K562 (cell line): Measurements from ENCODE around the gene FAM83E. TPM values are rescaled to one million over a fixed set of nuclear protein-coding genes. Genes with fewer than 3 reads are reported as not detected.

Experiments
- ATF3 ChIP-seq, 2 experiments: fragments of 450-650 bp in 1 of 2; sonication (generic) in 1 of 2; formaldehyde crosslinking in 1 of 2; IDR thresholded peaks in 1 of 2; conservative IDR thresholded peaks in 1 of 2; 2 replicates each; pipeline versions ENCODE4 v1.6.1 to v1.8.1; 2016 to 2023; ENCODE audit warnings: mild to moderate bottlenecking in 2 of 2, moderate library complexity in 2 of 2, inconsistent platforms in 1 of 2, missing genetic modification reagents in 1 of 2
- CREB1 ChIP-seq, 2 experiments: sonication (generic) in 1 of 2; formaldehyde crosslinking in 1 of 2; IDR thresholded peaks; 2 replicates each; pipeline versions ENCODE4 v1.6.1 to v1.8.0; 2012 to 2022; ENCODE audit warnings: inconsistent platforms in 1 of 2, mild to moderate bottlenecking in 1 of 2, missing genetic modification reagents in 1 of 2, moderate library complexity in 1 of 2
- CREB5 ChIP-seq: fragments of 250-450 bp; sonication (Bioruptor Pico); IDR thresholded peaks from 2 replicates; pipeline ENCODE4 v1.5.0; 2020; ENCODE audit warnings: mild to moderate bottlenecking
- E2F5 ChIP-seq: sonication (generic); formaldehyde crosslinking; IDR thresholded peaks from 2 replicates; pipeline ENCODE4 v1.8.0; 2022; ENCODE audit warnings: mild to moderate bottlenecking, missing genetic modification reagents
- E2F8 ChIP-seq: fragments of 450-650 bp; IDR thresholded peaks from 2 replicates; pipeline ENCODE4 v1.7.1; 2018; ENCODE audit warnings: mild to moderate bottlenecking, low read depth; ENCODE audit not compliant: partially characterized antibody
- EWSR1 ChIP-seq: fragments of 450-650 bp; IDR thresholded peaks from 2 replicates; pipeline ENCODE4 v1.6.1; 2018; ENCODE audit warnings: borderline replicate concordance, mild to moderate bottlenecking, low read depth, moderate library complexity; ENCODE audit not compliant: partially characterized antibody
- GABPA ChIP-seq: fragments of 200-800 bp; sonication (Bioruptor generic); conservative IDR thresholded peaks from 2 replicates; pipeline ENCODE4 v1.6.1; 2016; ENCODE audit warnings: low read depth, missing genetic modification characterization, missing compliant biosample characterization
- GATAD2A ChIP-seq: fragments of 450-650 bp; IDR thresholded peaks from 2 replicates; pipeline ENCODE4 v1.6.1; 2017
- HMG20A ChIP-seq: fragments of 450-650 bp; formaldehyde crosslinking; conservative IDR thresholded peaks from 2 replicates; pipeline ENCODE4 v1.4.0; 2020; ENCODE audit warnings: mild to moderate bottlenecking, mixed read lengths
- KLF6 ChIP-seq: fragments of 250-450 bp; sonication (Bioruptor Pico); IDR thresholded peaks from 2 replicates; pipeline ENCODE4 v1.4.0; 2020; ENCODE audit warnings: mild to moderate bottlenecking, moderate library complexity, borderline replicate concordance
- NCOA4 ChIP-seq: fragments of 450-650 bp; IDR thresholded peaks from 2 replicates; pipeline ENCODE4 v1.6.1; 2018; ENCODE audit warnings: mild to moderate bottlenecking; ENCODE audit not compliant: partially characterized antibody
- POLR2G ChIP-seq: fragments of 200-400 bp; formaldehyde crosslinking; IDR thresholded peaks from 2 replicates; pipeline ENCODE4 v1.6.1; 2017; ENCODE audit warnings: low read depth, mild to moderate bottlenecking, antibody characterized with exemption, low read length, moderate library complexity
- SETDB1 ChIP-seq: IDR thresholded peaks from one replicate; pipeline ENCODE4 v1.6.1; 2012; ENCODE audit warnings: low read length, control low read depth, inconsistent platforms
- TEAD1 ChIP-seq, 2 experiments: fragments of 450-650 bp in 1 of 2; sonication (generic) in 1 of 2; formaldehyde crosslinking; IDR thresholded peaks; 2 replicates each; pipeline versions ENCODE4 v1.4.0 to v1.8.0; 2020 to 2022; ENCODE audit warnings: mild to moderate bottlenecking in 2 of 2, missing genetic modification reagents in 1 of 2
- THRB ChIP-seq: fragments of 450-650 bp; formaldehyde crosslinking; conservative IDR thresholded peaks from 2 replicates; pipeline ENCODE4 v1.4.0; 2022; ENCODE audit warnings: mild to moderate bottlenecking, missing genetic modification characterization
- ZKSCAN3 ChIP-seq: fragments of 250-450 bp; sonication (Bioruptor Pico); IDR thresholded peaks from 2 replicates; pipeline ENCODE4 v1.4.0; 2020
- ZNF695 ChIP-seq: fragments of 450-650 bp; formaldehyde crosslinking; IDR thresholded peaks from 2 replicates; pipeline ENCODE4 v1.4.0; 2020; ENCODE audit warnings: mild to moderate bottlenecking, moderate library complexity
- polyA plus RNA-seq, 8 experiments: library from polyadenylated mRNA; depleted of rRNA in 4 of 8; stranded (reverse) in 5 of 8; unstranded in 3 of 8; fragments of >200 nt; fragmentation: Nextera tagmentation in 2 of 8; fragmentation: Illumina TruSeq in 1 of 8; extraction: Ambion mirVana in 2 of 8; extraction: Trizol in 1 of 8; gene quantifications; 2 replicates each; pipeline versions ENCODE4 v1.2.1 to v1.2.3, GENCODE V29; 2011 to 2014; ENCODE audit warnings: inconsistent platforms in 1 of 8, missing spikeins in 1 of 8
- total RNA-seq, 7 experiments: library from RNA; depleted of rRNA in 6 of 7; stranded (reverse); fragments of >200 nt in 6 of 7; fragmentation: Illumina TruSeq in 2 of 7; extraction: Trizol in 2 of 7; gene quantifications; 2 replicates each; pipeline versions ENCODE4 v1.2.1 to v1.2.3, GENCODE V29; 2011 to 2021; ENCODE audit warnings: low replicate concordance in 1 of 7

FAM83E gene
- total and polyA plus RNA-seq, 9 of the 15 experiments (the other 6 are each of a cell fraction or from before 2014, with no cell fraction given), result 0.15 to 0.87 (median 0.29) TPM; not detected in 4

- TF ChIP-seq EWSR1 (no peak), ATF3 (IDR thresholded peaks at IDR 0.05) (no peak), ATF3 (CRISPR knock-in tag; conservative IDR thresholded peaks at IDR 0.05) (no peak), ZKSCAN3 (CRISPR knock-in tag) (no peak), E2F8 (peak; percentile 46), CREB1 (IDR thresholded peaks at IDR 0.05) (0 out of 2 replicates have a peak, but pooled peaks have one; percentile 25), CREB1 (CRISPR knock-in tag; IDR thresholded peaks at IDR 0.05) (no peak), HMG20A (CRISPR knock-in tag) (no peak), TEAD1 (CRISPR knock-in tag; IDR thresholded peaks at IDR 0.05) (peak; percentile 89 to 91; a peak in 3 of 4 replicates), POLR2G (peak; percentile 67), SETDB1 (no peak), GATAD2A (peak; percentile 71; the same call in 1 of the 2 replicates), KLF6 (CRISPR knock-in tag) (no peak; the same call in 1 of the 2 replicates), GABPA (tag) (peak; percentile 37; the same call in 1 of the 2 replicates), E2F5 (CRISPR knock-in tag) (no peak), CREB5 (CRISPR knock-in tag) (no peak), NCOA4 (no peak), THRB (CRISPR knock-in tag) (0 out of 2 replicates have a peak, but pooled peaks have one; percentile 44), ZNF695 (CRISPR knock-in tag) (no peak)
Observed at GRCh38 chr19:48634424-48635262, 19.8 kb upstream of the FAM83E start (continued).
